Suprapubic skin (tissue), 4 donors: ENCODE data around the gene TMEM235. TPM values are rescaled to one million over a fixed set of nuclear protein-coding genes. Genes with fewer than 3 reads are reported as not detected.

Source experiments
- DNase-seq, 2 donors: peaks; one replicate each; pipeline ENCODE4 v3.0.0-alpha.2; 2019; ENCODE audit warnings: low spot score in 2 of 2
- H3K27ac ChIP-seq: fragments of 200-600 bp; sonication (generic); one replicate; pipeline ENCODE4 v1.5.1; 2019
- H3K27me3 ChIP-seq: fragments of 200-600 bp; sonication (generic); one replicate; pipeline ENCODE4 v1.5.1; 2019
- H3K36me3 ChIP-seq: fragments of 200-600 bp; sonication (generic); one replicate; pipeline ENCODE4 v1.5.1; 2019
- H3K4me1 ChIP-seq: fragments of 200-600 bp; sonication (generic); one replicate; pipeline ENCODE4 v1.5.1; 2019
- H3K4me3 ChIP-seq: fragments of 200-600 bp; sonication (generic); one replicate; pipeline ENCODE4 v1.5.1; 2019; ENCODE audit warnings: mild to moderate bottlenecking
- H3K9me3 ChIP-seq: fragments of 200-600 bp; sonication (generic); one replicate; pipeline ENCODE4 v1.5.1; 2019
- CTCF ChIP-seq, 2 donors: fragments of 200-600 bp in 1 of 2; fragments of 450-650 bp in 1 of 2; sonication (generic) in 1 of 2; IDR thresholded peaks; one replicate each; pipeline ENCODE4 v1.5.1; 2016 to 2019; ENCODE audit warnings: antibody characterized with exemption in 2 of 2, mild to moderate bottlenecking in 1 of 2, moderate library complexity in 1 of 2
- EP300 ChIP-seq: sonication (generic); formaldehyde crosslinking; IDR thresholded peaks from one replicate; pipeline ENCODE4 v1.6.1; 2017; ENCODE audit warnings: antibody characterized with exemption
- POLR2A ChIP-seq, 2 donors: fragments of 450-650 bp; IDR thresholded peaks; one replicate each; pipeline ENCODE4 v1.6.1; 2017; ENCODE audit warnings: antibody characterized with exemption in 2 of 2, mild to moderate bottlenecking in 2 of 2, moderate library complexity in 2 of 2
- POLR2AphosphoS5 ChIP-seq, 3 donors: sonication (generic); formaldehyde crosslinking; IDR thresholded peaks; one replicate each; pipeline ENCODE4 v1.6.1; 2017; ENCODE audit warnings: antibody characterized with exemption in 3 of 3
- WGBS: methylation state at CpG from one replicate; pipeline ENCODE4 v1.1.5; 2018; 5-methylcytosine and 5-hydroxymethylcytosine counted together
- total RNA-seq, 4 donors: library from RNA; depleted of rRNA; stranded (reverse); fragments of >200 nt; gene quantifications; one replicate each; pipeline ENCODE4 v1.1.0, GENCODE V29; 2016

Gene TMEM235
- total RNA-seq, 4 donors from 2014 or later = not detected

- H3K27ac ChIP-seq = no peak overlapping the region
- H3K9me3 ChIP-seq = no peaks in the 10 kb centered on the region
- no peaks in the 10 kb centered on the region for H3K4me1 ChIP-seq
- H3K4me3 ChIP-seq = no peak overlapping the region
- TF ChIP-seq EP300 (no peak), POLR2AphosphoS5 (IDR thresholded peaks at IDR 0.05) (no peak), POLR2A (IDR thresholded peaks at IDR 0.05) (no peak), CTCF (IDR thresholded peaks at IDR 0.05) (no peak)
- 50% methylated on average over 4 of the region's 12 CpGs for WGBS
- H3K27me3 ChIP-seq = no peaks in the 10 kb centered on the region
- DNase-seq = no peak
- no peaks in the 10 kb centered on the region for H3K36me3 ChIP-seq
Observed at GRCh38 chr17:78240012-78240655, 8.7 kb downstream of the TMEM235 start.

- no peak for TF ChIP-seq CTCF (IDR thresholded peaks at IDR 0.05)
Observed at GRCh38 chr17:78240839-78241238, 9.4 kb downstream of the TMEM235 start.

GRCh38 chr17:78241277-78242023 lies 10.0 kb downstream of the TMEM235 start:
- DNase-seq = no peak
- WGBS = 86% methylated on average over 13 of the region's 13 CpGs
- H3K4me1 ChIP-seq = no peaks in the 10 kb centered on the region
- no peak for TF ChIP-seq POLR2A (IDR thresholded peaks at IDR 0.05)
- no peak for TF ChIP-seq EP300
- no peak for TF ChIP-seq POLR2AphosphoS5 (IDR thresholded peaks at IDR 0.05)
- no peak for TF ChIP-seq CTCF (IDR thresholded peaks at IDR 0.05)
- H3K4me3 ChIP-seq = no peak overlapping the region
- no peaks in the 10 kb centered on the region for H3K9me3 ChIP-seq
- no peaks in the 10 kb centered on the region for H3K27me3 ChIP-seq
- H3K27ac ChIP-seq = no peak overlapping the region
- H3K36me3 ChIP-seq = no peaks in the 10 kb centered on the region

More at GRCh38 chr17:78240839-78241238, 9.4 kb downstream of the TMEM235 start:
- Histone ChIP-seq H3K36me3 (no peaks in the 10 kb centered on the region), H3K27me3 (no peaks in the 10 kb centered on the region), H3K9me3 (no peaks in the 10 kb centered on the region), H3K4me1 (no peaks in the 10 kb centered on the region), H3K4me3 (no peak overlapping the region), H3K27ac (no peak overlapping the region)
- WGBS = 84% methylated on average over 9 of the region's 9 CpGs
- no peak for DNase-seq

- no peaks in the 10 kb centered on the region for H3K27me3 ChIP-seq
- TF ChIP-seq POLR2AphosphoS5 (IDR thresholded peaks at IDR 0.05) (no peak), CTCF (IDR thresholded peaks at IDR 0.05) (no peak), POLR2A (IDR thresholded peaks at IDR 0.05) (no peak), EP300 (no peak)
- H3K36me3 ChIP-seq = no peaks in the 10 kb centered on the region
- H3K4me3 ChIP-seq = no peak overlapping the region
- H3K4me1 ChIP-seq = no peaks in the 10 kb centered on the region
- WGBS = 76% methylated on average over 17 of the region's 21 CpGs
- no peaks in the 10 kb centered on the region for H3K9me3 ChIP-seq
- no peak for DNase-seq
- no peak overlapping the region for H3K27ac ChIP-seq
Observed at GRCh38 chr17:78242024-78242742, 10.8 kb downstream of the TMEM235 start.

DNA sequence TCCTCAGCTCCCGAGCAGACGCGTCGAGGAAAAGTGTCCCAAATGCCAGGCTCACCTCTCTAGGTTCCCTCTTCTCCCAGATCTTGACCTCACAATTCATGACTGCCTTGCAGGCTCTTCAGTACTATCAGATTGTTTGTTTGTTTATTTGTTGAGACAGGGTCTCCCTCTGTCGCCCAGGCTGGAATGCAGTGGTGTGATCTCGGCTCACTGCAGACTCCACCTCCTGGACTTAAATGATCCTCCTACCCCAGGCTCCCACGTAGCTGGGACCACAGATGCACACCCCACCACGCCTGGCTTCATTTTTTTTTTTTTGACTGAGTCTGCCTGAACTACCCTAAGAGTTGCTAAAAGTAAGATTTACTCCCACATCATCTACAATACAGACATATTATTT lies 15.9 kb downstream of the TMEM235 start:
- no peak overlapping the region for H3K27ac ChIP-seq
- WGBS = 77% methylated on average over 8 of the region's 8 CpGs
- peaks cover 3% of the 10 kb centered on the region for H3K27me3 ChIP-seq

More for the DNA sequence above, 15.9 kb downstream of the TMEM235 start:
- no peak for DNase-seq
- no peak for TF ChIP-seq CTCF (IDR thresholded peaks at IDR 0.05)
- TF ChIP-seq POLR2A (IDR thresholded peaks at IDR 0.05) = no peak
- no peak for TF ChIP-seq POLR2AphosphoS5 (IDR thresholded peaks at IDR 0.05)
- no peak for TF ChIP-seq EP300
- Histone ChIP-seq H3K9me3 (no peaks in the 10 kb centered on the region), H3K4me3 (no peak overlapping the region), H3K36me3 (no peaks in the 10 kb centered on the region), H3K4me1 (peaks cover 14% of the 10 kb centered on the region)
